ENCODE data around the gene KRT35.

Gene KRT35

DNA sequence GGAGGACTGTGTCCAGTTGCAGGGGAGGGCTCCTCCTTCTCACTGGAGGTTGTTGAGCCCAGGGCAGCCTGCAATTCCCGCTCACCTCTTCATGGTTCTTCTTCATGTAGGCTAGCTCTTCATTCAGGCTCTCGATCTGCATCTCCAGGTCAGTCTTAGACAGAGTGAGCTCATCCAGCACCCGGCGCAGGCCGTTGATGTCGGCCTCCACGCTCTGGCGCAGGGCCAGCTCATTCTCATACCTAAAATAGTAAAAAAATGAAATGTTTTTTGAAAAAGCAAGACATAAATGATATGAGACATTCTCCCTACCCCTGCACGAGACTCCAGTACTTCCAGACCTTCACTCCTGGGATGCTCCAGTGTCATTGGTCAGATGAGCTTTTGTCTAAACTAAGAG is 22.3 kb upstream of the KRT35 start:
- no peak for DNase-seq

GRCh38 chr17:41500131-41500911 is 19.4 kb upstream of the KRT35 start:
- peak; percentile 63 for DNase-seq

More for the DNA sequence above, 22.3 kb upstream of the KRT35 start:
- Histone ChIP-seq H3K79me1 (ENCODE audit: low read length) (no peaks in the 10 kb centered on the region), H3K36me3 (ENCODE audit: control insufficient read depth, insufficient read depth, low read length) (no peaks in the 10 kb centered on the region), H3K18ac (ENCODE audit: low read length) (no peak overlapping the region), H4K8ac (ENCODE audit: low read depth, low read length) (no peak overlapping the region), H2BK120ac (ENCODE audit: low read depth, low read length) (no peak overlapping the region), H4K5ac (ENCODE audit: low read length) (no peak overlapping the region), H3K79me2 (ENCODE audit: control insufficient read depth, insufficient read depth, low read length) (no peaks in the 10 kb centered on the region), H3K4me1 (ENCODE audit: control insufficient read depth, low read depth, low read length) (peaks cover 8% of the 10 kb centered on the region), H2AK5ac (ENCODE audit: low read length) (no peak overlapping the region), H2BK15ac (replicated peaks; ENCODE audit: low read depth) (no peak overlapping the region), H3K27ac (ENCODE audit: low read depth, low read length) (no peak overlapping the region), H3K4ac (ENCODE audit: low read depth, low read length) (no peak overlapping the region), H3K23ac (ENCODE audit: low read length) (no peak overlapping the region), H3K56ac (ENCODE audit: low read length) (no peak overlapping the region), H3K9ac (ENCODE audit: low read length) (no peak overlapping the region), H3K27me3 (ENCODE audit: insufficient read depth, low read length, poor library complexity) (no peaks in the 10 kb centered on the region), H3K4me2 (ENCODE audit: low read length) (no peak overlapping the region), H3K4me3 (ENCODE audit: low read length) (no peak overlapping the region), H2BK5ac (ENCODE audit: low read length) (no peak overlapping the region)
- no CpG with 5 or more reads among the region's 9 CpGs for WGBS (ENCODE audit: extremely low coverage, insufficient coverage, low lambda C conversion rate)

GRCh38 chr17:41499714-41500113 is 18.8 kb upstream of the KRT35 start:
- no CpG with 5 or more reads among the region's 5 CpGs for WGBS (ENCODE audit: extremely low coverage, insufficient coverage, low lambda C conversion rate)

More at GRCh38 chr17:41500131-41500911, 19.4 kb upstream of the KRT35 start:
- no peak overlapping the region for H3K9ac ChIP-seq (ENCODE audit: low read length)
- no peak overlapping the region for H4K5ac ChIP-seq (ENCODE audit: low read length)
- H3K27me3 ChIP-seq (ENCODE audit: insufficient read depth, low read length, poor library complexity), result no peaks in the 10 kb centered on the region
- no peak overlapping the region for H3K4me2 ChIP-seq (ENCODE audit: low read length)
- H4K8ac ChIP-seq (ENCODE audit: low read depth, low read length), result no peak overlapping the region
- H2BK5ac ChIP-seq (ENCODE audit: low read length), result no peak overlapping the region
- no peak overlapping the region for H3K18ac ChIP-seq (ENCODE audit: low read length)
- H2AK5ac ChIP-seq (ENCODE audit: low read length), result no peak overlapping the region
- no peak overlapping the region for H3K27ac ChIP-seq (ENCODE audit: low read depth, low read length)
- peak overlapping the region; percentile 28 for H3K56ac ChIP-seq (ENCODE audit: low read length)
- no CpG with 5 or more reads among the region's 15 CpGs for WGBS (ENCODE audit: extremely low coverage, insufficient coverage, low lambda C conversion rate)
- no peaks in the 10 kb centered on the region for H3K79me2 ChIP-seq (ENCODE audit: control insufficient read depth, insufficient read depth, low read length)
- peaks cover 11% of the 10 kb centered on the region for H3K4me1 ChIP-seq (ENCODE audit: control insufficient read depth, low read depth, low read length)
- no peak overlapping the region for H3K4me3 ChIP-seq (ENCODE audit: low read length)
- H3K23ac ChIP-seq (ENCODE audit: low read length), result peak overlapping the region; percentile 75
- H3K4ac ChIP-seq (ENCODE audit: low read depth, low read length), result no peak overlapping the region
- H3K36me3 ChIP-seq (ENCODE audit: control insufficient read depth, insufficient read depth, low read length), result no peaks in the 10 kb centered on the region
- H3K79me1 ChIP-seq (ENCODE audit: low read length), result no peaks in the 10 kb centered on the region
- H2BK120ac ChIP-seq (ENCODE audit: low read depth, low read length), result no peak overlapping the region
- no peak overlapping the region for H2BK15ac ChIP-seq (replicated peaks; ENCODE audit: low read depth)

DNA sequence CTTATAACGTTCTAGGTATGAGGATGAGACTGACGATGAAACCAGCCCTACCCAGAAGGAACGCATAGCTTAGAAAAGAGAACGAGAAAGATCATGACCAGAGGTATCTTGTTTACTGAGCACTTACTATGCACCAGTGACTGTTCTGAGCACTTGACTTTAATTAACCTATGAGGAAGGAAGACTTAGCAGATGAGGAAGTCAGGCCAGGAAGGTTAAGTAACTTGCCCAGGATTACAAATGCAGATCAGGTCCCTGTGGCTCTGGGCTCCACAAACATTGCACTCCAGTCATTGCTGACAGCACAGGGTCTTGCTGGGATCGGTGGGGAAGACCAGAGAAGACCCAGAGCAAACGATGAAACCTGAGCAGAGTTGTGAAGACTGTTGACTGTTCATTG is 17.3 kb upstream of the KRT35 start:
- no peak overlapping the region for H2BK5ac ChIP-seq (ENCODE audit: low read length)
- no peak overlapping the region for H3K4ac ChIP-seq (ENCODE audit: low read depth, low read length)
- DNase-seq, result no peak
- no peak overlapping the region for H3K27ac ChIP-seq (ENCODE audit: low read depth, low read length)
- WGBS (ENCODE audit: extremely low coverage, insufficient coverage, low lambda C conversion rate), result no CpG with 5 or more reads among the region's 6 CpGs
- H3K79me2 ChIP-seq (ENCODE audit: control insufficient read depth, insufficient read depth, low read length), result no peaks in the 10 kb centered on the region
- H4K5ac ChIP-seq (ENCODE audit: low read length), result no peak overlapping the region
- no peak overlapping the region for H4K8ac ChIP-seq (ENCODE audit: low read depth, low read length)
- H2AK5ac ChIP-seq (ENCODE audit: low read length), result no peak overlapping the region
- peaks cover 11% of the 10 kb centered on the region for H3K4me1 ChIP-seq (ENCODE audit: control insufficient read depth, low read depth, low read length)
- H2BK15ac ChIP-seq (replicated peaks; ENCODE audit: low read depth), result no peak overlapping the region
- no peak overlapping the region for H3K4me2 ChIP-seq (ENCODE audit: low read length)
- no peaks in the 10 kb centered on the region for H3K27me3 ChIP-seq (ENCODE audit: insufficient read depth, low read length, poor library complexity)
- H3K18ac ChIP-seq (ENCODE audit: low read length), result no peak overlapping the region
- H3K56ac ChIP-seq (ENCODE audit: low read length), result no peak overlapping the region
- no peaks in the 10 kb centered on the region for H3K79me1 ChIP-seq (ENCODE audit: low read length)
- H3K23ac ChIP-seq (ENCODE audit: low read length), result no peak overlapping the region
- no peaks in the 10 kb centered on the region for H3K36me3 ChIP-seq (ENCODE audit: control insufficient read depth, insufficient read depth, low read length)
- no peak overlapping the region for H3K9ac ChIP-seq (ENCODE audit: low read length)
- no peak overlapping the region for H3K4me3 ChIP-seq (ENCODE audit: low read length)
- no peak overlapping the region for H2BK120ac ChIP-seq (ENCODE audit: low read depth, low read length)

More at GRCh38 chr17:41499714-41500113, 18.8 kb upstream of the KRT35 start:
- peaks cover 11% of the 10 kb centered on the region for H3K4me1 ChIP-seq (ENCODE audit: control insufficient read depth, low read depth, low read length)
- H3K4me3 ChIP-seq (ENCODE audit: low read length), result no peak overlapping the region
- H3K23ac ChIP-seq (ENCODE audit: low read length), result no peak overlapping the region
- no peak overlapping the region for H3K4ac ChIP-seq (ENCODE audit: low read depth, low read length)
- no peak overlapping the region for H2AK5ac ChIP-seq (ENCODE audit: low read length)
- H3K79me2 ChIP-seq (ENCODE audit: control insufficient read depth, insufficient read depth, low read length), result no peaks in the 10 kb centered on the region
- no peak overlapping the region for H3K27ac ChIP-seq (ENCODE audit: low read depth, low read length)
- no peak overlapping the region for H4K8ac ChIP-seq (ENCODE audit: low read depth, low read length)
- no peak overlapping the region for H3K9ac ChIP-seq (ENCODE audit: low read length)
- H2BK120ac ChIP-seq (ENCODE audit: low read depth, low read length), result no peak overlapping the region
- H3K36me3 ChIP-seq (ENCODE audit: control insufficient read depth, insufficient read depth, low read length), result no peaks in the 10 kb centered on the region
- H2BK5ac ChIP-seq (ENCODE audit: low read length), result no peak overlapping the region
- no peak overlapping the region for H3K4me2 ChIP-seq (ENCODE audit: low read length)
- no peak for DNase-seq
- H4K5ac ChIP-seq (ENCODE audit: low read length), result no peak overlapping the region
- H2BK15ac ChIP-seq (replicated peaks; ENCODE audit: low read depth), result no peak overlapping the region
- no peaks in the 10 kb centered on the region for H3K79me1 ChIP-seq (ENCODE audit: low read length)
- no peaks in the 10 kb centered on the region for H3K27me3 ChIP-seq (ENCODE audit: insufficient read depth, low read length, poor library complexity)
- H3K18ac ChIP-seq (ENCODE audit: low read length), result no peak overlapping the region
- no peak overlapping the region for H3K56ac ChIP-seq (ENCODE audit: low read length)

DNA sequence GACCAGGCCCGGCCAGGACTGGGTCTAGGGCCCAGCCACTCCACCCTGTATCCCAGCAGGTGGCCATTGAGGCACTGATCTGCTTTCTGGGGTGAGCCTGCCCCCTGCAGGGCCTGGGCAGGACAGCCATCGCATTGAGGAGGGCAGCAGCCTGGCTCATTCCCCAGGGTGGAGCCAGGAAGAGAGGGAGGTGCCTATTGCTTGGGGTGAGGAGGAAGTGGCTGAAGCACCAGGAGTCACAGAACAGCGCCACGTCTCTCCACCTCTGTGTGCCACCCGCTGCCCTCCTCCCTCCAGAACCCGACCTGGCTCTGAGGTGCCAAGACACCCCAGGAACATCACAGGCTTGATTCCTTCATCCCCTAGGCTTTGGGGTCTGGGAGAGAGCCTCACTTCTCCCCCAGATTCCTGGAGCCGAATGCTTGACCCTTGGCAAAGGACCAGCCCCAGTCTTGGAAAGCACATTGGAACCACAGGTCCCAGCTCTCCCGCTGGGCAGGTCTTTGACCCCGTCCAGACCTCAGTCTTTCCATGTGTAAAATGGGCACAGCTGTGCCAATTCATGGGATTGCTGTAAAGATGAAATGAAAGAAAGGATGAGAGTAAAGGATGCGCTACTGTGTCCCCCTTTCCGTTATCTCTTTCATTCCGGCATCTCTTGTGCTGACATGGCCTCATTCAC is 16.0 kb upstream of the KRT35 start:
- Histone ChIP-seq H3K36me3 (ENCODE audit: control insufficient read depth, insufficient read depth, low read length) (no peaks in the 10 kb centered on the region), H2BK120ac (ENCODE audit: low read depth, low read length) (no peak overlapping the region), H3K9ac (ENCODE audit: low read length) (no peak overlapping the region), H3K23ac (ENCODE audit: low read length) (no peak overlapping the region), H3K4ac (ENCODE audit: low read depth, low read length) (no peak overlapping the region), H3K79me2 (ENCODE audit: control insufficient read depth, insufficient read depth, low read length) (no peaks in the 10 kb centered on the region), H2AK5ac (ENCODE audit: low read length) (peak overlapping the region; percentile 74), H3K27me3 (ENCODE audit: insufficient read depth, low read length, poor library complexity) (no peaks in the 10 kb centered on the region), H2BK5ac (ENCODE audit: low read length) (no peak overlapping the region), H3K4me1 (ENCODE audit: control insufficient read depth, low read depth, low read length) (peaks cover 11% of the 10 kb centered on the region), H3K18ac (ENCODE audit: low read length) (no peak overlapping the region), H3K56ac (ENCODE audit: low read length) (peak overlapping the region; percentile 67), H4K8ac (ENCODE audit: low read depth, low read length) (no peak overlapping the region), H3K4me3 (ENCODE audit: low read length) (no peak overlapping the region), H2BK15ac (replicated peaks; ENCODE audit: low read depth) (no peak overlapping the region), H4K5ac (ENCODE audit: low read length) (peak overlapping the region; percentile 79), H3K27ac (ENCODE audit: low read depth, low read length) (no peak overlapping the region), H3K79me1 (ENCODE audit: low read length) (no peaks in the 10 kb centered on the region), H3K4me2 (ENCODE audit: low read length) (no peak overlapping the region)
- peak; percentile 93 for DNase-seq
- no CpG with 5 or more reads among the region's 12 CpGs for WGBS (ENCODE audit: extremely low coverage, insufficient coverage, low lambda C conversion rate)
